Cardiac septum (tissue), 1 donor: ENCODE results near the gene PLEKHG1. TPM values are rescaled to one million over a fixed set of nuclear protein-coding genes. Genes with fewer than 3 reads are reported as not detected.

Experiments used
- DNase-seq: peaks from one replicate; pipeline ENCODE4 v3.0.0-alpha.2; 2020; ENCODE audit warnings: low spot score
- intact Hi-C: fragments of 100-400 bp; cut with DNase I; formaldehyde crosslinking; loops from one replicate; pipeline ENCODE4 v1.14.0; 2022
- total RNA-seq: library from RNA; stranded (reverse); fragmentation: NEBNext Ultra II Directional; extraction: Animal tissue kit (Norgen Biotek cat#: 25700); gene quantifications from one replicate; pipeline ENCODE4 v1.2.1, GENCODE V29; 2021
- donor health status: DM: no; HTN: no; CAD: no.

The PLEKHG1 gene
- total RNA-seq, 1 donor from 2014 or later: 19.5 TPM

GRCh38 chr6:150615967-150616366, 16.3 kb downstream of the PLEKHG1 start:
- intact Hi-C loops: loop anchor here (5.0 kb wide), 1 partner anchor 66 kb away; no protein-coding TSS in a partner anchor
- no peak for DNase-seq

- intact Hi-C loops: loop anchor here (5.0 kb wide), 1 partner anchor 66 kb away; no protein-coding TSS in a partner anchor
- no peak for DNase-seq
These were observed 16.9 kb downstream of the PLEKHG1 start for GRCh38 chr6:150616586-150616985.

DNA sequence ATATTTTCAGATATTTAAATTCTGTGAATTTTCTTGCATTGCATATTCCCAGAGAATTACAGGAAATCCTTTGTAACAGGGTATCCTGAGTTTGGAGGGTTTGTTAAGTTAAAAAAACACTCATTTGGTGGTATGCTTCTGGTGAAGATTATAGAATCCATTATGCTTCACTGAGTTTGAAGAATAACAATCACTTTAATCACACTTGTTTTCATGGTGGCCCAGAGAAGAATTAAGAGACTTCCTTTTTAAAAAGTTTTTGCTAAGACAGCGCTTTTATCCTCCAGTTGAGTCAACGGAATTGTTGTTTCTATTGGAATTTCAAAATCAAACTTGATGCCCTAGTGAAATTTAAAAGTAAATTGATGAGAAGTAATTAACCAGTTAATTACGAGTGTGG, 17.4 kb downstream of the PLEKHG1 start:
- no peak for DNase-seq
- intact Hi-C loops: loop anchor here (5.0 kb wide), 1 partner anchor 65 kb away; no protein-coding TSS in a partner anchor

GRCh38 chr6:150617496-150618460, 18.1 kb downstream of the PLEKHG1 start:
- intact Hi-C loops: loop anchor here (5.0 kb wide), 1 partner anchor 65 kb away; no protein-coding TSS in a partner anchor

DNA sequence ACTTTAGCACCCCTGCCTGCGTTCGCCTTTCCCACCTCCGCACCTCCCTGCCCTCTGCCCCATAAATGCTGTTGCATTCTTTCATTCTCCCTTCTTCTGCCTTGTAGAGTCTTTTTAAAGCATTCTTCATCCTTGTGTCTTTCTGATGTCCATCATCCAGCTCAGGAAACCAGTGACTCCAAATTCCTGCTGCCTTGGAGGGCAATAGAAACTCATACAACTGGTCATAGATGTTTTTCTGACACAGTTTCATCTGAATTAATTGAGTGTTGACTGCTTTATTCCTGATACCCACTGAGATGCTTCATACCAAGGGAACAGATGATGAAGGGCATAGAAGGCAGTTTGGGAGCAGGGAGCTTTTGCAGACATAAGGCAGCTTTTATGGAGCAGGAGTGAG, 19.6 kb downstream of the PLEKHG1 start:
- intact Hi-C loops: loop anchor here (5.0 kb wide), 1 partner anchor 63 kb away; no protein-coding TSS in a partner anchor
- no peak for DNase-seq

More at GRCh38 chr6:150617496-150618460, 18.1 kb downstream of the PLEKHG1 start:
- DNase-seq: no peak

DNA sequence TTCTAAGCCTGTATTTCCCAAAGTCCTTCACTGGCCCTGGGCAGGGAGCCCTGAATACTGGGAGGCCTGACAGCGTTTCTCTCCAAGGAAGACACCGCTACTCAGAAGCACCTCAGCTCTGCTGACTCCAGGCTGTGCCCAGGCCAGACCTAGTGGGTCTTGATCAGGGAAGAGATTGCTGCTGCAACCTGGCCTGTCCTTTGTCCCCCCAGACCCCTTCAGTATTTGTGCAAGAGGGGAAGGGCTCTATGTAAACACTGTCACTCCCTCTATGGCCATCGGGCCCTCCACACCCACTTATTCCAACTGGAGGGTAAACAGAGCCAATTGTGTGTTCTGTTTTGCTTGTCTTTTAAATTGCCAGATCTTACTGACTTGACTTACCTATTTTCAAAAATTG, 20.6 kb downstream of the PLEKHG1 start:
- intact Hi-C loops: no loop called here

GRCh38 chr6:150620763-150621162, 21.1 kb downstream of the PLEKHG1 start:
- DNase-seq: no peak
- intact Hi-C loops: no loop called here

More for the DNA sequence above, 20.6 kb downstream of the PLEKHG1 start:
- DNase-seq: no peak

DNA sequence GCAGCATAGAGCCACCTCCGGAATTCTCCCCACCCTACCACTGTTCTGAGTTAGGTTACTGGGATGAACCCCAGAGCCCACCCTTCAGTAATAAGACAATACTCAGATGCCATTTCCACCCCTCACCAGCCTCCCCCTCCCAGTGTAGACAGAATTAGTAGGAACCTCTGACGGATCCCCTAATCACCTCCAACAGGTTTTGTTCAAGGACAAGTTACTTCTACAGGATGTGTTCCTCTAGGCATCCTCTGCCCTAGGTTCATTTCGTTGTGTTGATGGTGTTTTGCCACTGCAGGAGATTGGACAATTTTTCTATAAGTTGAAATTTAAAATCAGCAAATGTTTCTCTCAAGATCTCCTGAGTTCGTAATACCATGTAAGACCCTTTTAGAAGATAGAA, 22.8 kb downstream of the PLEKHG1 start:
- no peak for DNase-seq
- intact Hi-C loops: no loop called here

DNA sequence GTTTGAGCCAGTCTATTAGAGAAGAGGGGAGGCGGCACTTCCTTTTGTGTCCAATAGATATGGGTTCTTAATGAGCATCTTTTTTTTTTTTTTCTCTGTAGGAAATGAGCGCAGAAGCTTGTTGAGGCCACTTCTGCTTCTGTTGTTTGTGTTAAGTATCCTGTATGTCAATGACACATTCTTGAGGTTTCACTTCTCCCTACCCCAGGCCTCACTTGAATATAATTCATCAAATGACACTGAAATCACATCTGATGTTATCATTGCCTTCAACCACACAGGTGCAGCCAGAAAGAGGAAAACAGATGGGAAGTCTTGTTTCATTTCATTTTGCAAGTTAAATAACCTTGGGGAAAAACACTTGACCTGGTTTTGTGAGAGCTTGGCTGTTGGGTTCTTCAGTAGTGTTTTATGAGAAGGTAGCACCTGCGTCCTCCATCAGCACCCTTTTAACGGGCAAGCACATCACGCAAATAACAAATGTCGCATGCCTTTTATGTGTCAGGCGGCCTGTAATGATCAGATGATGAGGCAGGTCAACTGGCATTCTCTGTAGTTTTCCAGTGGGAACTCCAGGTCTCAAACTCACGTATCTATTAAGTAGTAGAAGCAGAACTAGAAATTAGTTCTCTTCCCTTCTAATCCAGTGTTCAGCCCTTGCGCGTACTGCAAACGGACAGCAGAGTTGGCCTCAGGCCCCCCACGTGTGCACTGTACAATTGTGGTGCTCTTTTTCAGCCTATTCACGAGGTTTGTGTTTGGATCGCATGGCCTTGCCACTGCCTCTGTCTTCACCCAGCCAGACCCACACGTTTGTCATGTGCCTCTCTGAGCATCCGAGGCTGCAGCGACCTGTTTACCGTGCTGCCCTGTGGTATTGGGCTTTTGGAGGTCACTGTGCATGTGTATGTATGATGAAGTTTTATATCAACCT, 23.5 kb downstream of the PLEKHG1 start:
- no peak for DNase-seq
- intact Hi-C loops: no loop called here

GRCh38 chr6:150624191-150624590, 24.5 kb downstream of the PLEKHG1 start:
- DNase-seq: no peak
- intact Hi-C loops: no loop called here

- no peak for DNase-seq
- intact Hi-C loops: no loop called here
These were observed 26.2 kb downstream of the PLEKHG1 start for GRCh38 chr6:150625927-150626326.

GRCh38 chr6:150627154-150627553, 27.5 kb downstream of the PLEKHG1 start:
- DNase-seq: no peak
- intact Hi-C loops: no loop called here

- DNase-seq: no peak
- intact Hi-C loops: no loop called here
These were observed 27.9 kb downstream of the PLEKHG1 start for GRCh38 chr6:150627585-150628025.

DNA sequence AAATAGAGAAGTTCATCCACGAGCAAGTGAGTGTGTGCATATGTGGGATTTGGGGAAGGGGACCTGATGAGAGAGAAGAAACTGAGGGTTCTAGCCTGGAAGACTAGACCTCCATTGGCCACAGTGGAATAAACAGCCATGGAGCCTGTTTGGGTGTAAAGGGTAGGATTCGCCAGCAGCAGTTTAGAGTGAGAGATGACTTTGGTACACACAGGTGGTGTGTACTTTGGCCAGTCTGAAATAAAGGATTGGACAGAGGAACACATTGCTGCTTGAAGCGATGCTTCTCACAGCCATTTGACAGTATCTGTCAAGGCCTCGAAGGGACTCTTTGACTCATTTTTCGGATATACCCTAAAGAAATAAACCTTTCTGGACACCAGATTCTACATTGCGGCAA, 29.2 kb downstream of the PLEKHG1 start:
- DNase-seq: no peak
- intact Hi-C loops: no loop called here

DNA sequence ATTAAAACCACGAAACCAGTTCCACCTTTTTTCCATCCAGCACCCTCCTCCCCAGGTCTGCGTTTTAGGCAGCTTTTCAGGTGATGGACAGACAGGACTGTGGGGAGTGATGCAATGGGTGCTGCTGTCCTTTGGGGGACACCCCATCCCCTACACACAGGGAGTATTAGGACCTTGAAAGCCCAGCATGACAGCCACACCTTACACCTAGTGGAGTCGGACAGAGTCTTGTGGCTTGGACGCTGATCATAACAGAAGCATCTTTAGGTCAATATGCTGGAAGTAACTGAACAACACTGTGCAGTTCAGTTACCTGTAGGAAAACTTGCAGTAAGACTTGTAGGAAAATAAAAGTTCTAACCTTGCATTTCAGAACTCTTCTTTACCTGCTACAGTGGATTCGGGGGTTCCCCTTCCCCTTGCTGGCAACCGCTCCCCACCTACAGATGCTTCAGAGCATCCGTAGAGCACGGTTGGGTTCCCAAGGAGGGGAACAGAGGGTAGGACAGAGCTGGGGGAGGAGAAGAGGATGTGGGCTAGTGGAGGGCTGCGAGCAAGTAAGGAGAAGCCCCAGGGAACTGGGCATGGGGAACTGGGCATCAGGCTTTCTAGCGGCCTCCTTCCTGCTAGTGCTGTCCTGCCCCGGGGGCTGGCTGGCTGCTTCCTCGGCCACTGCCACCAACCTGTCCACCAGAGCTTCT, 31.7 kb downstream of the PLEKHG1 start:
- DNase-seq: no peak
- intact Hi-C loops: no loop called here

DNA sequence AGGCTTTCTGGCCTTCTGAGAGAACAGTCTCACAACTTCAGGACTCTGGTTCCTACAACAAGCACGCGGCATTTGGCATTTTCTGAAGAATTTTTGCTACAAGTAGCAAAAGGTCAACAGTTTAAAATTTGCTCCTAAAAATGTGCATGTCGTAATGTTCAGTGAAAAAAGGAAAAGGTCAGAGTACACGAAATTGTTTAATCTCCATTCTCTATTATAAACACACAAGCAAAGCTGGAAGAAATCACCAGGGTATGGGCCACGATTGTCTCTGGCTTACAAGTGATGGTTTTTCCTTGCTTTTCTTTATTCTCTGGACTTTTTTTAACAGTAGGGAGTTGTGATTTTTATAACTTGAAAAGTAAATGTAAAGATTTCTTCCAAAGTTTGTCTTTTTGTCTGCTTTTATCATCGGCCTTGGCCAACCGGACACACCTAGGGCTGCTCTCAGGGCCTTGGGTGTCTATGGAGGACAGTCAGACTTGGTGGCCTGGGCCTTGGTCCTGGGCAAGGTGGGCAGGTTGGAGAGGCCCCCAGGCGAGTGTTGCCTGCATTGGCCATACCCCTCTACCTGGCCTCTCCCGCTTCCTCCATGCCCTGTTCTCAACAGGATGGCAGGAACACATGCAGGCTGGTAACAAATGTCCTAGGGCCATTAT, 32.4 kb downstream of the PLEKHG1 start:
- no peak for DNase-seq
- intact Hi-C loops: no loop called here

DNA sequence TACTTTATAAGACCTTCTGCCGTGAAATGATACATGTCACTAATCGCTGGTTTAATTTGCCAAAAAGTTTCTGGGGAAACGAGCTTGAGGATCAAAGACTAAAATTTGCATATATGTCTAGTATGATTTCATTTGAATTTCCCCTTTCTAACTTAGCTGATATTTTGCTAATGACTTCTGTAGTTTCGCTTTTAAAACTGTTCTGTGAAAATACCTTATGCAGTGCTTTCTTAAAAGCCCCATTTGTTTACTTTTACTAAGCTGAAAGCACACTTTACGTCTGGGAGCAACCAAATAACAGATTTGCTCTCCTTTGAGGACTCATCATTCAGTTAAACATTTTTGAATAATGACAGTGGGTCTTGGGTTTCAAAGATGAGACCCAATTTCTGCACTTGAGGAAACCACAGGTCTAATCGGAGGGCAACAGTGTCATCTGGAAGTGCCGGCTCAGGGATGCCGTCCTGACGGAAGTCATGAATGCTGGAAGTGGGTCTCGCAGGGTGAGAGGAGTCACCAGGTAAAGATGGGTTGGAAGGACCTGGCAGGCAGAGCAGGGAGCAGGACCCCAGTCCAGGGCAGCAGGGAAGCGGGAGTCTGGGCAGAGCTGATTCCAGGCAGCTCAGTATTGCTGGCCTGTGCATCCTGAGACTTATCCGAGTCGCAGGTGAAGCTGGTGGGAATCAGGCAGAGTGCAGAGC, 33.2 kb downstream of the PLEKHG1 start:
- intact Hi-C loops: no loop called here
- DNase-seq: no peak

DNA sequence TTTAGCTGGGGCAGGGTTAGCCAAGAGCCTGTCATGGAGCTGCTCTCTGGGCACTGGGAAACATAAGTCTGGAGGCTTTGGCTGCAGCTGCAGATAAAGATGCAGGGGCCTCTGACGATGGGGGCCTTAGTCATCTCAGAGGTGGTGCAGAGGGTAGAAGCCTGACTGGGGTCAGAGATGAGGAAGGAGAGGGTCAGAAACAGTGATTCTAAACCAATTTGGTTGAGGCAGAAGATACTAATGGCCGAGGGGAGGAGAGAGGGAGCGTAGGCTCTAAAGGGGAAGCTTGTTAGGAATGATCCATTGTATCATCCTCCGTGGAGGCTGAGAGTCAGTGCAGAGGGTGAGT, 33.8 kb downstream of the PLEKHG1 start:
- intact Hi-C loops: no loop called here
- no peak for DNase-seq
